Measurements from ENCODE around the gene PSMD2. TPM values are rescaled to one million over a fixed set of nuclear protein-coding genes. Genes with fewer than 3 reads are reported as not detected.

Gene PSMD2
- total RNA-seq, 1 donor from 2014 or later = 255 TPM

DNA sequence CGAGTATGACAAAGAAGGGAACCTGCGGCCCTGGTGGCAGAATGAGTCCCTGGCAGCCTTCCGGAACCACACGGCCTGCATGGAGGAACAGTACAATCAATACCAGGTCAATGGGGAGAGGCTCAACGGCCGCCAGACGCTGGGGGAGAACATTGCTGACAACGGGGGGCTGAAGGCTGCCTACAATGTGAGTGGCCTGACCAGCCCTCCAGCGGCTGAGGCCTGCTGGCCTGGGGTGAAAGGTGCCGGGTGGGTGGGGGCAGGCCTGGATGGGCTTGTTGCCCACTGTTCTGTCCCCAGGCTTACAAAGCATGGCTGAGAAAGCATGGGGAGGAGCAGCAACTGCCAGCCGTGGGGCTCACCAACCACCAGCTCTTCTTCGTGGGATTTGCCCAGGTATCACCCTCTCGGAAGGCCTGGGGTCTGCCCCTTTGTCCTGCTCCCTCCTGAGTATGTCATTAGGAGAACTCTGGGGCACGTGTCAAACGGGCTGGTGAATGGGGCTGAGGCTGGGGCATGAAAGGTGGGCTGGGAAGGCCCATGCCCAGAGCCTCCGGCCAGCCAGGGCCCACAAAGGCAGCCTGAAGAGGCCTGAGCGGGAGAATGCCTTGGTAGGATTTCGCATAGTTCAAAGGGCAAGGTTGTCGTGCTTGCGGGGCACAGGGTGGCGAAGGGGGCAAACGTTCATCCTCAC, 7.8 kb upstream of the PSMD2 start:
- no peak for DNase-seq (ENCODE audit: low spot score)
- H3K27me3 Mint-ChIP-seq (ENCODE audit: insufficient read depth) = peaks cover 10% of the 10 kb centered on the region
- no peak overlapping the region for H3K27ac Mint-ChIP-seq
- no peaks in the 10 kb centered on the region for H3K9me3 Mint-ChIP-seq
- H3K4me3 Mint-ChIP-seq = no peak overlapping the region
- H3K36me3 Mint-ChIP-seq (ENCODE audit: low read depth) = no peaks in the 10 kb centered on the region
- H3K4me1 Mint-ChIP-seq (ENCODE audit: low read depth) = peaks cover 7% of the 10 kb centered on the region
- intact Hi-C loops (cut with micrococcal nuclease) = loop anchor here (10.0 kb wide), 1 partner anchor 846 kb away; no protein-coding TSS in a partner anchor

DNA sequence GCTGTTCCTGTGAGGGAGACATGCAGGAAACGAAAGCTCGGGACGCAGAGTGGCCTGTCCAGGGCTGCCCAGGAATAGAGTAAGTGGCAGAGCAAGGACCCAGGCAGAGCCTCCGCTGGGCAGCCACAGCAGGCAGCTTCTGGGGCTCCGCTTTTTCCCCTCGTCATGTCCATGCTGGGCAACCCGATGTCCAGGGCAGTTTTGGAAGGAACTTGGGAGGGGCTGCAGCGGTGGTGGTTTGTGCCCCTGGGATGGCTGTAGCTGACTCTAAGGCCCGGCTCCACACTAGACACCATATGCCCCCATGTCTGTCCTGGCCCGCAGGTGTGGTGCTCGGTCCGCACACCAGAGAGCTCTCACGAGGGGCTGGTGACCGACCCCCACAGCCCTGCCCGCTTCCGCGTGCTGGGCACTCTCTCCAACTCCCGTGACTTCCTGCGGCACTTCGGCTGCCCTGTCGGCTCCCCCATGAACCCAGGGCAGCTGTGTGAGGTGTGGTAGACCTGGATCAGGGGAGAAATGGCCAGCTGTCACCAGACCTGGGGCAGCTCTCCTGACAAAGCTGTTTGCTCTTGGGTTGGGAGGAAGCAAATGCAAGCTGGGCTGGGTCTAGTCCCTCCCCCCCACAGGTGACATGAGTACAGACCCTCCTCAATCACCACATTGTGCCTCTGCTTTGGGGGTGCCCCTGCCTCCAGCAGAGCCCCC, 7.1 kb upstream of the PSMD2 start:
- no peak for DNase-seq (ENCODE audit: low spot score)
- no peak overlapping the region for H3K4me3 Mint-ChIP-seq
- no peaks in the 10 kb centered on the region for H3K9me3 Mint-ChIP-seq
- H3K36me3 Mint-ChIP-seq (ENCODE audit: low read depth) = no peaks in the 10 kb centered on the region
- no peak overlapping the region for H3K27ac Mint-ChIP-seq
- intact Hi-C loops (cut with micrococcal nuclease) = loop anchor here (10.0 kb wide), 1 partner anchor 847 kb away; no protein-coding TSS in a partner anchor
- peaks cover 7% of the 10 kb centered on the region for H3K4me1 Mint-ChIP-seq (ENCODE audit: low read depth)
- H3K27me3 Mint-ChIP-seq (ENCODE audit: insufficient read depth) = peaks cover 11% of the 10 kb centered on the region

- Mint-ChIP-seq H3K27me3 (ENCODE audit: insufficient read depth) (peaks cover 8% of the 10 kb centered on the region), H3K27ac (no peak overlapping the region), H3K4me3 (no peak overlapping the region), H3K4me1 (ENCODE audit: low read depth) (peaks cover 17% of the 10 kb centered on the region), H3K9me3 (no peaks in the 10 kb centered on the region), H3K36me3 (ENCODE audit: low read depth) (peaks cover 13% of the 10 kb centered on the region)
- no peak for DNase-seq (ENCODE audit: low spot score)
- intact Hi-C loops (cut with micrococcal nuclease) = loop anchor here (10.0 kb wide), 1 partner anchor 851 kb away; no protein-coding TSS in a partner anchor
Observed at GRCh38 chr3:184295771-184296170, 3.3 kb upstream of the PSMD2 start.

DNA sequence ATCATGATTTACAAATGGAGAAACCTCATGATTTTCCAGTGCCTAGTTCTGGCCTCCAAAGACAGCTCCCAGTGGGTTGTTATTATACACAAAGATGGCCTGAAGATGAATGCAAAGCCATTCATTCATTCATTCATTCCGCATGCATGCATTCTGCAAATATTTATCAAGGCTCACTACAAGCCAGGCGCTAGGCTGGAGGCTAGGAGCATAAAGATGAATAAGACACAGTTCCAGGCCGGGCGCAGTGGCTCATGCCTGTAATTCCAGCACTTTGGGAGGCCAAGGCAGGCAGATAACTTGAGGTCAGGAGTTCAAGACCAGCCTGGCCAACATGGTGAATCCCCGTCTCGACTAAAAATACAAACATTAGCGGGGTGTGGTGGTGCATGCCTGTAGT, 2.4 kb upstream of the PSMD2 start:
- intact Hi-C loops (cut with micrococcal nuclease) = loop anchor here (10.0 kb wide), 1 partner anchor 852 kb away; no protein-coding TSS in a partner anchor
- peaks cover 8% of the 10 kb centered on the region for H3K27me3 Mint-ChIP-seq (ENCODE audit: insufficient read depth)
- H3K4me1 Mint-ChIP-seq (ENCODE audit: low read depth) = peaks cover 21% of the 10 kb centered on the region
- peaks cover 18% of the 10 kb centered on the region for H3K36me3 Mint-ChIP-seq (ENCODE audit: low read depth)
- no peaks in the 10 kb centered on the region for H3K9me3 Mint-ChIP-seq
- peak overlapping the region; percentile 29 for H3K27ac Mint-ChIP-seq
- DNase-seq (ENCODE audit: low spot score) = no peak
- H3K4me3 Mint-ChIP-seq = peak overlapping the region; percentile 53

DNA sequence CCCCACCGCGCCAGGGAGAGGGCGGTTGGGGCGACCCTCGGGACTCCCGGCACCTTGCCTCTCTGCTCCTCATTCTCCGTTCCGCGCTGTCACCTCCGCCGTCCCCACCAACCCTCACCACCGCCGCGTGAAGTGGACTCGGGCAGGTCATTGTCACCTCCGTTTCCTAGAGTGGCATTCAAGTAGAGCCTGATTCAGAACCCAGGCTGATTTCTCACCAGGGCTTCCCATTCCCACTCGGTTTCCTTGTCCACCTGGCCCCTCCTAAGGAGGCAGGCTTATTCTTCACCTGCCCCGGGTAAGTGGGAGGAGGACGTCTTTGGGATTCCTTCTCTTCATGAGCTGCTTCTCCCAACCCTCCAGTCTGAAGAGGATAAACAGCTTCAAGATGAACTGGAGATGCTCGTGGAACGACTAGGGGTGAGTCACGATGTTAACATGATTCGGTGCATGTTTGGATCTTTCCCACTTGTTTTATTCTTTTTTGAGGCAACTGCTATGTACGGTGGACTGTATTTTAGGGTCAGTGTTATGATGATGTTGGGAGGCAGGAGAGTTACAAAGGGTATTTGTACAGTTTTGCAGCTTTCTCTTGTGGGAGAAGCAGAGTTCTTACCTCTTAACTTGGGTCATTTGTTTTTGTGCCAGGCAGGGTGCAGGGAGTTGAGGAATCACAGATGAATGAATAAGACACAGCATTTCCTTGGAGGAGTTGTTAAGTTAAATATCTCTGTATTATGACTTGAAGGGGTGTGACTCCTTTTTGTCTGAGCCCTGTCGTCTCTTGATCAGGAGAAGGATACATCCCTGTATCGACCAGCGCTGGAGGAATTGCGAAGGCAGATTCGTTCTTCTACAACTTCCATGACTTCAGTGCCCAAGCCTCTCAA, 692 bp downstream of the PSMD2 start:
- H3K36me3 Mint-ChIP-seq (ENCODE audit: low read depth) = peaks cover 40% of the 10 kb centered on the region
- intact Hi-C loops (cut with micrococcal nuclease) = loop anchor here (1.0 to 10.0 kb wide), 10 partner anchors 15 to 855 kb away; partner anchors contain the start of genes ABCF3, AP2M1, CAMK2N2 and EEF1AKMT4
- no peaks in the 10 kb centered on the region for H3K9me3 Mint-ChIP-seq
- peaks cover 28% of the 10 kb centered on the region for H3K4me1 Mint-ChIP-seq (ENCODE audit: low read depth)
- peaks cover 4% of the 10 kb centered on the region for H3K27me3 Mint-ChIP-seq (ENCODE audit: insufficient read depth)
- no peak for DNase-seq (ENCODE audit: low spot score)
- peak overlapping the region; percentile 92 for H3K4me3 Mint-ChIP-seq
- peak overlapping the region; percentile 54 for H3K27ac Mint-ChIP-seq

DNA sequence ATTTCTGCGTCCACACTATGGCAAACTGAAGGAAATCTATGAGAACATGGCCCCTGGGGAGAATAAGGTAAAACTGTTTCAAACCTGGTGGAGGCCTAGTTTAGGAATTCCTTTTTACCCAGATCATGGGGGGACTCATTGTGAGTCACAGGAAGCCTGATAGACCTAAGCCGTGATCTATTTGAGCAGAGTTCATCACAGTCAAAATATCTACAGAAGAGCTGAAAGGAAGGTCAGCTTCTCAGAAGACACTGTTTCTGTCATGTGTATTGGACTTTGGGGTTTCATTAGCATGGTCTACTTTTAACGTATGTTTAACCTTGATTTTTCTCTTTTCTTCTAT, 1.3 kb downstream of the PSMD2 start:
- peaks cover 42% of the 10 kb centered on the region for H3K36me3 Mint-ChIP-seq (ENCODE audit: low read depth)
- no peaks in the 10 kb centered on the region for H3K9me3 Mint-ChIP-seq
- H3K27ac Mint-ChIP-seq = no peak overlapping the region
- intact Hi-C loops (cut with micrococcal nuclease) = no loop called here
- DNase-seq (ENCODE audit: low spot score) = no peak
- peaks cover 4% of the 10 kb centered on the region for H3K27me3 Mint-ChIP-seq (ENCODE audit: insufficient read depth)
- peaks cover 28% of the 10 kb centered on the region for H3K4me1 Mint-ChIP-seq (ENCODE audit: low read depth)
- peak overlapping the region; percentile 92 for H3K4me3 Mint-ChIP-seq

DNA sequence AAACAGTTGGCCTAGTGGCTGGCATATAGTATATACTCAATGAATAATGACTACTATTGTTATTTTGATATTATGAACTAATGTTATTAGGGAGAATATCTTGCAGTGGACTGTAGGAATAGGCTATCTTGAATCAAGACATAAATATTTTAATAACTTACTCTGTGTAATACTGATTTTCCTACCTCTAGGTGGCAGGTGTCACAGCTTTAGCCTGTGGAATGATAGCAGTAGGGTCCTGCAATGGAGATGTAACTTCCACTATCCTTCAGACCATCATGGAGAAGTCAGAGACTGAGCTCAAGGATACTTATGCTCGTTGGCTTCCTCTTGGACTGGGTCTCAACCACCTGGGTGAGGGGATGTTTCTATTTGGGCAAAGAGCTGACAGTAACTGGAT, 6.5 kb downstream of the PSMD2 start:
- Mint-ChIP-seq H3K27ac (no peak overlapping the region), H3K4me1 (ENCODE audit: low read depth) (peaks cover 21% of the 10 kb centered on the region)

GRCh38 chr3:184306341-184306972, 7.4 kb downstream of the PSMD2 start:
- H3K4me3 Mint-ChIP-seq = no peak overlapping the region
- intact Hi-C loops (cut with micrococcal nuclease) = no loop called here
- peaks cover 68% of the 10 kb centered on the region for H3K36me3 Mint-ChIP-seq (ENCODE audit: low read depth)
- no peak for DNase-seq (ENCODE audit: low spot score)
- H3K4me1 Mint-ChIP-seq (ENCODE audit: low read depth) = peaks cover 17% of the 10 kb centered on the region
- no peaks in the 10 kb centered on the region for H3K9me3 Mint-ChIP-seq
- no peaks in the 10 kb centered on the region for H3K27me3 Mint-ChIP-seq (ENCODE audit: insufficient read depth)
- H3K27ac Mint-ChIP-seq = no peak overlapping the region

More for the DNA sequence above, 6.5 kb downstream of the PSMD2 start:
- DNase-seq (ENCODE audit: low spot score) = no peak
- no peaks in the 10 kb centered on the region for H3K27me3 Mint-ChIP-seq (ENCODE audit: insufficient read depth)
- H3K9me3 Mint-ChIP-seq = no peaks in the 10 kb centered on the region
- H3K4me3 Mint-ChIP-seq = no peak overlapping the region
- H3K36me3 Mint-ChIP-seq (ENCODE audit: low read depth) = peaks cover 74% of the 10 kb centered on the region
- intact Hi-C loops (cut with micrococcal nuclease) = no loop called here

- H3K27ac Mint-ChIP-seq = no peak overlapping the region
- H3K36me3 Mint-ChIP-seq (ENCODE audit: low read depth) = peaks cover 56% of the 10 kb centered on the region
- H3K27me3 Mint-ChIP-seq (ENCODE audit: insufficient read depth) = no peaks in the 10 kb centered on the region
- H3K4me3 Mint-ChIP-seq = no peak overlapping the region
- no peak for DNase-seq (ENCODE audit: low spot score)
- intact Hi-C loops (cut with micrococcal nuclease) = no loop called here
- peaks cover 14% of the 10 kb centered on the region for H3K4me1 Mint-ChIP-seq (ENCODE audit: low read depth)
- H3K9me3 Mint-ChIP-seq = no peaks in the 10 kb centered on the region
Observed at GRCh38 chr3:184307915-184308314, 8.9 kb downstream of the PSMD2 start.

GRCh38 chr3:184308744-184309143, 9.7 kb downstream of the PSMD2 start:
- peaks cover 14% of the 10 kb centered on the region for H3K4me1 Mint-ChIP-seq (ENCODE audit: low read depth)
- no peak overlapping the region for H3K27ac Mint-ChIP-seq
- no peaks in the 10 kb centered on the region for H3K27me3 Mint-ChIP-seq (ENCODE audit: insufficient read depth)
- intact Hi-C loops (cut with micrococcal nuclease) = no loop called here
- no peak overlapping the region for H3K4me3 Mint-ChIP-seq
- H3K36me3 Mint-ChIP-seq (ENCODE audit: low read depth) = peaks cover 50% of the 10 kb centered on the region
- DNase-seq (ENCODE audit: low spot score) = no peak
- no peaks in the 10 kb centered on the region for H3K9me3 Mint-ChIP-seq

DNA sequence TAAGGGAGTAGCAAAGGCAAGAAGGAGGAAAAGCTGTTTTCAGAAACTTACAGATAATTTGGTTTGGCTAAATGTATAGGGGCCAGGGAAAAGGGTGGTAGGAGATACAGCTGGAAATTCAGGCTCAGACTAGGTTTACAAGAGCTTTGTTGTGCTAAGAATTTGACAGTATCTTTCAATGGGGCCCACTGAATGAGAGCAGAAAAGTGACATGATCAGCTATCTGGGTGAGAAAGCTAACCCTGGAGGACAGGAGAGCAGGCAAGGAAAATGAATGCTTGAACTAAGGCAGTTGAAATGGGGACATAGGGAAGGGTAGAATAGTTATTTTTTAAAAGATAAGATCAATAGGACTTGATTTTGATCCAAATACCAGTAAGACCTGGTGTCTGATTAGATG, 12.6 kb downstream of the PSMD2 start:
- Mint-ChIP-seq H3K4me3 (no peak overlapping the region), H3K27ac (no peak overlapping the region), H3K4me1 (ENCODE audit: low read depth) (peaks cover 17% of the 10 kb centered on the region), H3K9me3 (no peaks in the 10 kb centered on the region), H3K36me3 (ENCODE audit: low read depth) (peaks cover 38% of the 10 kb centered on the region), H3K27me3 (ENCODE audit: insufficient read depth) (no peaks in the 10 kb centered on the region)
- intact Hi-C loops (cut with micrococcal nuclease) = no loop called here
- no peak for DNase-seq (ENCODE audit: low spot score)

DNA sequence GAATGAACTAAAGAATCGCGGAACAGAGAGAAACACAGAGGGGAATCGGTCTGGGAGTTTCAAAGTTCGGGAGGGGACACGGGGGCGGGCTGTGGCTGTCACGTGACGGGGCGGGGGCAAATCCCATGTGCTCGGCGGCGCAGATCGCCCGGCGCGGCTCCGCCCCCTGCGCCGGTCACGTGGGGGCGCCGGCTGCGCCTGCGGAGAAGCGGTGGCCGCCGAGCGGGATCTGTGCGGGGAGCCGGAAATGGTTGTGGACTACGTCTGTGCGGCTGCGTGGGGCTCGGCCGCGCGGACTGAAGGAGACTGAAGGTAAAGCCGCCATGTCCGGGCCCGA, 15.3 kb downstream of the PSMD2 start, which contains the start of gene EIF4G1:
Gene EIF4G1, plus strand, starts transcription at position 244 of the 337 bp plus-strand sequence. CDS start 1,191 bp downstream, outside the sequence.
- Mint-ChIP-seq H3K4me1 (ENCODE audit: low read depth) (peaks cover 29% of the 10 kb centered on the region), H3K4me3 (peak within 1 kb of the TSS; percentile 88), H3K27me3 (ENCODE audit: insufficient read depth) (no peaks in the 10 kb centered on the region), H3K9me3 (no peaks in the 10 kb centered on the region), H3K36me3 (ENCODE audit: low read depth) (peaks cover 31% of the 10 kb centered on the region), H3K27ac (peak within 1 kb of the TSS; percentile 93)
- DNase-seq (ENCODE audit: low spot score) = peak; percentile 92
- intact Hi-C loops (cut with micrococcal nuclease) = loop anchor here (1.0 kb wide), 7 partner anchors 15 to 430 kb away; partner anchors contain the start of genes ABCF3, AP2M1, EEF1AKMT4 and PARL

Measured in activated T-helper 1 cell treated with anti-CD3 and anti-CD28 coated beads, Interleukin-12 subunit alpha, Interleukin-12 subunit beta, Interleukin-2, Interleukin-4 antibody, amounts not matched to agents 30 ng/mL and 10 ng/mL and 1 ng/mL, durations not matched to agents 14 hours and 24 hours and 36 hours (primary cell).